HEK293 (cell line): ENCODE data around the gene PDIA5.

ENCODE experiments used
- CTCF ChIP-seq: fragments of 450-650 bp; formaldehyde crosslinking; IDR thresholded peaks from 2 replicates; pipeline ENCODE4 v1.5.1; 2016; ENCODE audit warnings: missing biosample characterization, missing genetic modification characterization
- GLI2 ChIP-seq: fragments of 450-650 bp; formaldehyde crosslinking; IDR thresholded peaks from 2 replicates; pipeline ENCODE4; 2017; ENCODE audit warnings: missing biosample characterization, missing genetic modification characterization, low read depth, borderline replicate concordance
- TSHZ1 ChIP-seq: fragments of 450-650 bp; formaldehyde crosslinking; IDR thresholded peaks from 2 replicates; pipeline ENCODE4 v1.5.1; 2016; ENCODE audit warnings: missing biosample characterization, missing genetic modification characterization, borderline replicate concordance
- YY2 ChIP-seq: fragments of 450-650 bp; formaldehyde crosslinking; IDR thresholded peaks from 2 replicates; pipeline ENCODE4 v1.5.1; 2016; ENCODE audit warnings: missing biosample characterization, missing genetic modification characterization
- ZBTB49 ChIP-seq: fragments of 450-650 bp; formaldehyde crosslinking; IDR thresholded peaks from 2 replicates; pipeline ENCODE4 v1.5.1; 2016; ENCODE audit warnings: missing biosample characterization, missing genetic modification characterization, low read depth
- ZNF214 ChIP-seq: fragments of 450-650 bp; formaldehyde crosslinking; IDR thresholded peaks from 2 replicates; pipeline ENCODE4 v1.5.1; 2017; ENCODE audit warnings: missing biosample characterization, mild to moderate bottlenecking, missing genetic modification characterization, borderline replicate concordance
- ZNF302 ChIP-seq: fragments of 450-650 bp; formaldehyde crosslinking; IDR thresholded peaks from 2 replicates; pipeline ENCODE4 v1.5.1; 2016; ENCODE audit warnings: missing biosample characterization, missing genetic modification characterization, low read depth

GRCh38 chr3:123122525-123123315, 55.9 kb downstream of the PDIA5 start:
- TF ChIP-seq ZNF302 (tag by site-specific recombination), result no peak
- TF ChIP-seq CTCF (tag by site-specific recombination), result no peak
- TF ChIP-seq TSHZ1 (tag by site-specific recombination), result no peak
- no peak for TF ChIP-seq ZBTB49
- no peak for TF ChIP-seq YY2 (tag by site-specific recombination)
- TF ChIP-seq ZNF214 (tag by site-specific recombination), result no peak
- TF ChIP-seq GLI2 (tag by site-specific recombination), result no peak
